ENCODE data around the gene GPR15LG. TPM values are rescaled to one million over a fixed set of nuclear protein-coding genes. Genes with fewer than 3 reads are reported as not detected.

The GPR15LG gene
- total RNA-seq, 2 experiments from 2014 or later = not detected

DNA sequence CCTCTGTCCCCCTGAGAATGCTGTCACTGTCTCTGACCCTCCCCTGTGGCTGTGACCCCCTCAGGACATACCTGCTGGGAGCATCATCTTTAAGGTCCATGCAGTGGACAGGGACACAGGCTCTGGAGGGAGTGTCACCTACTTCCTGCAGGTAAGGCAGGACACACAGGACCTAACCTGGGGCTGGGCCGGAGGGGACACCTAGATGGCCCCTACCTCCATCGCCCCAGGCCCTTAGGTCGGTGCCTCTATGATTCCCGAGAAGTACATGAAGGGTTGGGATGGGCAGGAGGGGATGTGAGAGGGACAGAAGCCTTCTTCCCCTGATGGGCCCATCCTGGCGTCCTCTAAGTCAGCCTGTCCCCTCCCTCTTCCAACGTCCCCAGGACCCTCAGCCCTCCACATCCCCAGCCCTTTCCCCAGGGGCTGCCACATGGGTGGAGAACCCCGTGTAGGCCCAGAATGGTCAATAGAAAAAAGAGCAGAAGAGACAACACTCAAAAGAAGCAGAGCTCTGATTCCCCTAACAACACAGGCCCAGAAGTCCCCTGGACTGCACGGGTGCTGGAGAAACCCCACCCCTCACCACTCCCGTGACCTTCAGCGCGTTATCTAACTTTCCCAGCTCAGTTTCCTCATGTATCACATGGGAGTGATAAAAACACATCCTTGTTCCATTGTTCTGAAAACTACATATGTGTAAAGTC is 27.1 kb downstream of the GPR15LG start:
- intact Hi-C loops (cut with micrococcal nuclease; ENCODE audit: unreplicated experiment) = no loop called here
- CTCF ChIA-PET (ENCODE audit: unreplicated experiment) = no interaction called here

DNA sequence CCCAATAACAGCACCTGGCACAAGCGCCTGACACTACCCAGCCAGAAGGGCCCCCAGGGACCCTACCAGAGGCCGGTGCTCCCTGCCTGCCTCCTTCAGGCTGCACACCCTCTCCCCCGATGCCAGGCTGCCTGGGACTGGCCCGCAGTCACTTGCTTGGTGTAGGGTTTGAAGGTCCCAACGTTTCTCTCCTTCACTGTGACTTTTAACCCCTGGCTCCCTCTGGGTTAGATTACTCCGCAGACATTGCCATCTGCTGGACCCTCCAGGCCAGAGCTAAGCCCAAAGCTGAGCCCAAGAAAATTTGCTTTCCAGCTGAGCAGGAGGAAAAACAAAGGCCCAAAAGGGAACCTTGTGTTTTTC is 27.6 kb downstream of the GPR15LG start:
- no peaks in the 10 kb centered on the region for H4K20me1 ChIP-seq (ENCODE audit: insufficient read depth, low read length)
- H3K36me3 ChIP-seq (ENCODE audit: insufficient read depth, low read length) = no peaks in the 10 kb centered on the region
- POLR2A ChIA-PET = no interaction called here
- H3K4me2 ChIP-seq (ENCODE audit: low read length) = no peak overlapping the region
- no peaks in the 10 kb centered on the region for H3K9me2 ChIP-seq (ENCODE audit: insufficient read depth, low read length)
- no peaks in the 10 kb centered on the region for H3K79me2 ChIP-seq (ENCODE audit: insufficient read depth, low read depth, low read length)
- H3K27ac ChIP-seq (ENCODE audit: low read depth, low read length, poor library complexity, severe bottlenecking) = no peak overlapping the region
- H3K9me3 ChIP-seq (ENCODE audit: low read length) = no peaks in the 10 kb centered on the region
- no TSS peak for BruUV-seq (replicated peaks)
- intact Hi-C loops (cut with micrococcal nuclease; ENCODE audit: unreplicated experiment) = no loop called here
- TF ChIP-seq, protein P1, sequence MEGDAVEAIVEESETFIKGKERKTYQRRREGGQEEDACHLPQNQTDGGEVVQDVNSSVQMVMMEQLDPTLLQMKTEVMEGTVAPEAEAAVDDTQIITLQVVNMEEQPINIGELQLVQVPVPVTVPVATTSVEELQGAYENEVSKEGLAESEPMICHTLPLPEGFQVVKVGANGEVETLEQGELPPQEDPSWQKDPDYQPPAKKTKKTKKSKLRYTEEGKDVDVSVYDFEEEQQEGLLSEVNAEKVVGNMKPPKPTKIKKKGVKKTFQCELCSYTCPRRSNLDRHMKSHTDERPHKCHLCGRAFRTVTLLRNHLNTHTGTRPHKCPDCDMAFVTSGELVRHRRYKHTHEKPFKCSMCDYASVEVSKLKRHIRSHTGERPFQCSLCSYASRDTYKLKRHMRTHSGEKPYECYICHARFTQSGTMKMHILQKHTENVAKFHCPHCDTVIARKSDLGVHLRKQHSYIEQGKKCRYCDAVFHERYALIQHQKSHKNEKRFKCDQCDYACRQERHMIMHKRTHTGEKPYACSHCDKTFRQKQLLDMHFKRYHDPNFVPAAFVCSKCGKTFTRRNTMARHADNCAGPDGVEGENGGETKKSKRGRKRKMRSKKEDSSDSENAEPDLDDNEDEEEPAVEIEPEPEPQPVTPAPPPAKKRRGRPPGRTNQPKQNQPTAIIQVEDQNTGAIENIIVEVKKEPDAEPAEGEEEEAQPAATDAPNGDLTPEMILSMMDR (conservative IDR thresholded peaks at IDR 0.05; ENCODE audit: low read length) = no peak
- no peak for TF ChIP-seq EZH2phosphoT487 (IDR thresholded peaks at IDR 0.05; ENCODE audit: borderline replicate concordance, low read depth, low read length)
- H2AFZ ChIP-seq (ENCODE audit: low read length) = no peak overlapping the region
- H3K4me1 ChIP-seq (ENCODE audit: insufficient read depth, low read length, poor library complexity, severe bottlenecking) = no peaks in the 10 kb centered on the region
- CTCF ChIA-PET (ENCODE audit: unreplicated experiment) = no interaction called here
- no peak overlapping the region for H3K4me3 ChIP-seq (ENCODE audit: low read depth, low read length, poor library complexity, severe bottlenecking)
- no peak for DNase-seq (ENCODE audit: low spot score)

More for the DNA sequence above, 27.1 kb downstream of the GPR15LG start:
- BruUV-seq (replicated peaks) = no TSS peak
- H3K4me2 ChIP-seq (ENCODE audit: low read length) = no peak overlapping the region
- H2AFZ ChIP-seq (ENCODE audit: low read length) = no peak overlapping the region
- H3K27ac ChIP-seq (ENCODE audit: low read depth, low read length, poor library complexity, severe bottlenecking) = no peak overlapping the region
- H3K79me2 ChIP-seq (ENCODE audit: insufficient read depth, low read depth, low read length) = no peaks in the 10 kb centered on the region
- H3K4me3 ChIP-seq (ENCODE audit: low read depth, low read length, poor library complexity, severe bottlenecking) = no peak overlapping the region
- no peak for TF ChIP-seq EZH2phosphoT487 (IDR thresholded peaks at IDR 0.05; ENCODE audit: borderline replicate concordance, low read depth, low read length)
- TF ChIP-seq, protein P1 (conservative IDR thresholded peaks at IDR 0.05; ENCODE audit: low read length) = no peak
- H3K9me2 ChIP-seq (ENCODE audit: insufficient read depth, low read length) = no peaks in the 10 kb centered on the region
- no peaks in the 10 kb centered on the region for H3K36me3 ChIP-seq (ENCODE audit: insufficient read depth, low read length)
- POLR2A ChIA-PET = no interaction called here
- no peaks in the 10 kb centered on the region for H3K9me3 ChIP-seq (ENCODE audit: low read length)
- no peaks in the 10 kb centered on the region for H3K4me1 ChIP-seq (ENCODE audit: insufficient read depth, low read length, poor library complexity, severe bottlenecking)
- DNase-seq (ENCODE audit: low spot score) = no peak
- H4K20me1 ChIP-seq (ENCODE audit: insufficient read depth, low read length) = no peaks in the 10 kb centered on the region

DNA sequence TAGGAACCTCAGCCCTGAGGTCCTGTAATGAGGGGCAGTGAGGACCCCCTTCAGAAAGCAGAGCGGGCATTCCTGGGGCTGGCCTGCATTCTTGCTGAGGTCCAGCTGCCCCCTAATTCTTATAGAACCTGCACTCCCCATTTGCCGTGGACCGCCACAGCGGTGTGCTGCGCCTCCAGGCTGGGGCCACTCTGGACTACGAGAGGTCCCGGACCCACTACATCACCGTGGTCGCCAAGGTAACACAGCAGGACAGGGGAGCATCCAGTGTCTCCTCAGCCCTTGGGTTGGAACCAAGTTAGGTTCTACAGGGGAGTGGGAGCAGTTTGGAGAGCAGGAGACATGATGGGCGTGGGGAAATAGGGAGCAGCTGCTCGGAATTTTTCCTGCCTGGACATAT is 28.1 kb downstream of the GPR15LG start:
- no peak overlapping the region for H3K27ac ChIP-seq (ENCODE audit: low read depth, low read length, poor library complexity, severe bottlenecking)
- H3K36me3 ChIP-seq (ENCODE audit: insufficient read depth, low read length) = no peaks in the 10 kb centered on the region
- intact Hi-C loops (cut with micrococcal nuclease; ENCODE audit: unreplicated experiment) = no loop called here
- no peaks in the 10 kb centered on the region for H3K9me3 ChIP-seq (ENCODE audit: low read length)
- H4K20me1 ChIP-seq (ENCODE audit: insufficient read depth, low read length) = no peaks in the 10 kb centered on the region
- H3K4me1 ChIP-seq (ENCODE audit: insufficient read depth, low read length, poor library complexity, severe bottlenecking) = no peaks in the 10 kb centered on the region
- H3K9me2 ChIP-seq (ENCODE audit: insufficient read depth, low read length) = no peaks in the 10 kb centered on the region
- no peak overlapping the region for H3K4me3 ChIP-seq (ENCODE audit: low read depth, low read length, poor library complexity, severe bottlenecking)
- no TSS peak for BruUV-seq (replicated peaks)
- CTCF ChIA-PET (ENCODE audit: unreplicated experiment) = interaction anchor here (1.2 kb wide), 1 partner anchor 35 kb away, joined by 3 read pairs; no protein-coding TSS in a partner anchor
- H2AFZ ChIP-seq (ENCODE audit: low read length) = no peak overlapping the region
- POLR2A ChIA-PET = no interaction called here
- no peaks in the 10 kb centered on the region for H3K79me2 ChIP-seq (ENCODE audit: insufficient read depth, low read depth, low read length)
- TF ChIP-seq EZH2phosphoT487 (IDR thresholded peaks at IDR 0.05; ENCODE audit: borderline replicate concordance, low read depth, low read length) = no peak
- TF ChIP-seq, protein P1 (conservative IDR thresholded peaks at IDR 0.05; ENCODE audit: low read length) = no peak
- DNase-seq (ENCODE audit: low spot score) = no peak
- no peak overlapping the region for H3K4me2 ChIP-seq (ENCODE audit: low read length)
